NCI-H1092 (cell line): ENCODE data around the gene RAB6B.

Experiments
- DNase-seq: peaks from one replicate; lab custom pipeline; 2025; lab: John Stamatoyannopoulos, UW

RAB6B gene

GRCh38 chr3:133836497-133837158, 59.1 kb downstream of the RAB6B start:
- no peak for DNase-seq

- DNase-seq: no peak
These were observed 59.7 kb downstream of the RAB6B start for GRCh38 chr3:133835961-133836360.

- DNase-seq: no peak
These were observed 60.3 kb downstream of the RAB6B start for GRCh38 chr3:133835418-133835743.

GRCh38 chr3:133834621-133835417, 60.9 kb downstream of the RAB6B start:
- DNase-seq: no peak

- DNase-seq: no peak
These were observed 61.6 kb downstream of the RAB6B start for GRCh38 chr3:133833880-133834620.

GRCh38 chr3:133833267-133833666, 62.4 kb downstream of the RAB6B start:
- DNase-seq: no peak

GRCh38 chr3:133832802-133833144, 62.9 kb downstream of the RAB6B start:
- DNase-seq: no peak

GRCh38 chr3:133831966-133832801, 63.5 kb downstream of the RAB6B start:
- no peak for DNase-seq

- no peak for DNase-seq
These were observed 65.6 kb downstream of the RAB6B start for GRCh38 chr3:133830071-133830470.

GRCh38 chr3:133829310-133829707, 66.4 kb downstream of the RAB6B start:
- DNase-seq: no peak

GRCh38 chr3:133828576-133829309, 66.9 kb downstream of the RAB6B start:
- DNase-seq: no peak

- no peak for DNase-seq
These were observed 68.0 kb downstream of the RAB6B start for GRCh38 chr3:133827684-133828083.

- no peak for DNase-seq
These were observed 68.5 kb downstream of the RAB6B start for GRCh38 chr3:133827136-133827535.

GRCh38 chr3:133825969-133826727, 69.5 kb downstream of the RAB6B start:
- DNase-seq: no peak

GRCh38 chr3:133824961-133825485, 70.7 kb downstream of the RAB6B start:
- DNase-seq: no peak

- no peak for DNase-seq
These were observed 73.7 kb downstream of the RAB6B start for GRCh38 chr3:133821767-133822638.

GRCh38 chr3:133820889-133821675, 74.6 kb downstream of the RAB6B start:
- DNase-seq: no peak

- DNase-seq: no peak
These were observed 75.6 kb downstream of the RAB6B start for GRCh38 chr3:133820129-133820528.

GRCh38 chr3:133815386-133815785, 80.3 kb downstream of the RAB6B start:
- DNase-seq: no peak
